Mucosa of rectum (tissue), 2 donors: ENCODE measurements around the gene PCSK1N.

ENCODE experiments used
- H3K27ac ChIP-seq, 2 donors: one replicate each; pipeline ENCODE4 v1.7.0; 2013; ENCODE audit warnings: inconsistent platforms in 2 of 2, low read depth in 2 of 2, low read length in 2 of 2
- H3K27me3 ChIP-seq, 2 donors: one replicate each; pipeline ENCODE4 v1.7.0; 2013; ENCODE audit warnings: low read length in 2 of 2; ENCODE audit not compliant: control insufficient read depth in 2 of 2, insufficient read depth in 2 of 2
- H3K36me3 ChIP-seq, 2 donors: one replicate each; pipeline ENCODE4 v1.7.0; 2013; ENCODE audit warnings: low read length in 2 of 2; ENCODE audit not compliant: control insufficient read depth in 2 of 2, insufficient read depth in 2 of 2
- H3K4me1 ChIP-seq, 2 donors: one replicate each; pipeline ENCODE4 v1.7.0; 2013; ENCODE audit warnings: low read length in 2 of 2, mild to moderate bottlenecking in 1 of 2; ENCODE audit not compliant: control insufficient read depth in 2 of 2, insufficient read depth in 2 of 2
- H3K4me3 ChIP-seq, 2 donors: one replicate each; pipeline ENCODE4 v1.7.0; 2013; ENCODE audit warnings: low read length in 2 of 2
- H3K9ac ChIP-seq, 2 donors: one replicate each; pipeline ENCODE4 v1.7.0; 2013; ENCODE audit warnings: low read length in 2 of 2, low read depth in 1 of 2, mild to moderate bottlenecking in 1 of 2
- H3K9me3 ChIP-seq, 2 donors: one replicate each; pipeline ENCODE4 v1.7.0; 2013; ENCODE audit warnings: low read length in 2 of 2; ENCODE audit not compliant: control insufficient read depth in 2 of 2
- donor health status: healthy.
- donor health status: Normal muscosa, but diverticular disease.

The PCSK1N gene

DNA sequence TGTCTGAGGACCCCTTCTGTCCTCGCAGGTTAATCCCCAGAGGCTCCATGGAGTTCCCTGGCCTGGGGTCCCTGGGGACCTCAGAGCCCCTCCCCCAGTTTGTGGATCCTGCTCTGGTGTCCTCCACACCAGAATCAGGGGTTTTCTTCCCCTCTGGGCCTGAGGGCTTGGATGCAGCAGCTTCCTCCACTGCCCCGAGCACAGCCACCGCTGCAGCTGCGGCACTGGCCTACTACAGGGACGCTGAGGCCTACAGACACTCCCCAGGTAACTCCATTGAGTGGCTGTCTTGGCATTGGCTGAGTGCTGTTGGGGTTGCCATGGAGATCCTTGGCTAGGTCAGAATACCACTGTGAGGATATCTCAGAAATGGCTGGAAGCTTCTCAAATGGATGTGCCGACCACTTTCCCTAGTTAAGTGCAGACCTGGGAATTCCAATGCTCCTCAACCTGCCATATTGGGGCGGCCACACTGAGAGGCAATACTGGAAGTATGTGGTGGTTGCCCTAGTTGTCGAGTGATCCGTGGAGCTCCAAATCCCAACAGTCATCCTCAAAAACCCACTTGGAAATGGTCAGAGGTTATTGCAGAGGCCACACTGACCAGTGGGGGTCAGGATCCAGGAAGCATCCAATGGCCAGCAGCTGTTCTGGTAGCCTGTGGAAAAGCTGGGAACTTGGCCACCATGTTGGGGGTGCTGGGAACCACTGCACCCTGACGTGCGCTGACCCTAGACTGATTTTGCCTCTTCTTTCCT lies 44.2 kb downstream of the PCSK1N start:
- H3K9me3 ChIP-seq, result no peaks in the 10 kb centered on the region
- H3K4me3 ChIP-seq, result no peak overlapping the region
- peaks cover 0 to 9% of the 10 kb centered on the region in 2 donors for H3K27me3 ChIP-seq
- H3K36me3 ChIP-seq, result no peaks in the 10 kb centered on the region
- no peak overlapping the region for H3K27ac ChIP-seq
- no peak overlapping the region for H3K9ac ChIP-seq
- H3K4me1 ChIP-seq, result no peaks in the 10 kb centered on the region

DNA sequence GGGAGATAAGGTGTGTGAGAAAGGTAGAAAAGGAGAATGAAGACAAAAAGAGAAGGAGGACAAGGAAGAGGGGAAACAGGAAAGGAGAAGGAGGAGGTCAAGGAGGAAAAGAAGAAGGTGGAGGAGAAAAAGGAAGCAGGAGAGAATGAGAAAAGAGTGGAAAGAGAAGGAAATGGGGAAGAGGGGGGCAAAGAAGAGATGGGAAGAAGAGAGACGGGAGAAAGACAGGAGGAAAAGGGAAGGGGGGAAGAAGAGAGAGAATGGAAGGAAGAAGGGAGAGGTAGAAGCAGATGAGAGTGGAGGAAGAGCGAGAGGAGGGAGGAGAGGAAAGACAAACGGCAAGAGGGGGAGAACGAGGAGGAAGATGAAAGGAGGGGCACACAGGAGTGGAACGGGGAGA lies 44.9 kb downstream of the PCSK1N start:
- no peaks in the 10 kb centered on the region for H3K36me3 ChIP-seq
- peaks cover 0 to 6% of the 10 kb centered on the region in 2 donors for H3K27me3 ChIP-seq
- H3K4me1 ChIP-seq, result no peaks in the 10 kb centered on the region
- no peaks in the 10 kb centered on the region for H3K9me3 ChIP-seq
- no peak overlapping the region for H3K4me3 ChIP-seq
- no peak overlapping the region for H3K27ac ChIP-seq
- no peak overlapping the region for H3K9ac ChIP-seq

DNA sequence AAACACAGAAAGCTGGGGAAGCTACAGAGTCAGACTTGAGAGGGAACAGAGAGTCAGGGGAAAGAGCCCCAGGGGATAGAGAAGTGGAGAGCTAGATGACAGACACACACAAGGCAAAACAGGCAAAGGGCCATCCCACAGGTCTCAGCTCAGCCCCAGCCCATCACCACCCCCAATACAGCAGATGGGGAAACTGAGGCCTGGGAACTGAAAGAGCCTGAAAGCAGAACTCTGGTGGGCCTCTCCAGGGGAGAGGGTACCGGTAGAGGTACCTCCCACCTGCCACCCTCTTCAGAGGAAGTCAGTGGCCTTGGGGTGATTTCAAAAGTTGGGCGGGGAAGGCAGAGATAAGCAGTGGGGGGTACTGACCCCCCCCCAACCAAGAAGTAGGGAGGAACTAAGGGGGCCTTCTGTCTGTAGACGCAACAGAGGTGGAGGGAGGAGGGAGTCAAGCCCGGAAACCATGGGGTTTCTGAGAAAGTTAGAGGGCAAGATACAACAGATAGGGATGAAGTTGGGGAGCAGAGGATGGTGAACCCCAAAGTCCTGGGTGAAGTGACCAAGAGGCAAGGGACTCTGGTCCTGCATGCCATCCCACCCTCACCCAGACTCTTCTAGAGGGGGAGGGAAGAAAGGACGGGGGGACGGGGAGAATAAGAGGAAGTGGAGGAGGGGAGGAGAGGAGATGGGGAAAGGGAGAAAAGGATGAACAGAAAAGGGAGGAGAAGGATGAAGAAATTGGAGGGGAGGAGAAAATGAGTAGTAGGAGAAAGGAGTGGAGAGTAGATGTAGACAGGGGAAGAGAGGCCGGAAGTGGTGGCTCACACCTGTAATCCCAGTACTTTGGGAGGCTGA lies 45.8 kb downstream of the PCSK1N start:
- peaks cover 0 to 5% of the 10 kb centered on the region in 2 donors for H3K27me3 ChIP-seq
- H3K27ac ChIP-seq, result no peak overlapping the region
- H3K4me1 ChIP-seq, result no peaks in the 10 kb centered on the region
- no peaks in the 10 kb centered on the region for H3K9me3 ChIP-seq
- H3K4me3 ChIP-seq, result no peak overlapping the region
- no peaks in the 10 kb centered on the region for H3K36me3 ChIP-seq
- no peak overlapping the region for H3K9ac ChIP-seq

DNA sequence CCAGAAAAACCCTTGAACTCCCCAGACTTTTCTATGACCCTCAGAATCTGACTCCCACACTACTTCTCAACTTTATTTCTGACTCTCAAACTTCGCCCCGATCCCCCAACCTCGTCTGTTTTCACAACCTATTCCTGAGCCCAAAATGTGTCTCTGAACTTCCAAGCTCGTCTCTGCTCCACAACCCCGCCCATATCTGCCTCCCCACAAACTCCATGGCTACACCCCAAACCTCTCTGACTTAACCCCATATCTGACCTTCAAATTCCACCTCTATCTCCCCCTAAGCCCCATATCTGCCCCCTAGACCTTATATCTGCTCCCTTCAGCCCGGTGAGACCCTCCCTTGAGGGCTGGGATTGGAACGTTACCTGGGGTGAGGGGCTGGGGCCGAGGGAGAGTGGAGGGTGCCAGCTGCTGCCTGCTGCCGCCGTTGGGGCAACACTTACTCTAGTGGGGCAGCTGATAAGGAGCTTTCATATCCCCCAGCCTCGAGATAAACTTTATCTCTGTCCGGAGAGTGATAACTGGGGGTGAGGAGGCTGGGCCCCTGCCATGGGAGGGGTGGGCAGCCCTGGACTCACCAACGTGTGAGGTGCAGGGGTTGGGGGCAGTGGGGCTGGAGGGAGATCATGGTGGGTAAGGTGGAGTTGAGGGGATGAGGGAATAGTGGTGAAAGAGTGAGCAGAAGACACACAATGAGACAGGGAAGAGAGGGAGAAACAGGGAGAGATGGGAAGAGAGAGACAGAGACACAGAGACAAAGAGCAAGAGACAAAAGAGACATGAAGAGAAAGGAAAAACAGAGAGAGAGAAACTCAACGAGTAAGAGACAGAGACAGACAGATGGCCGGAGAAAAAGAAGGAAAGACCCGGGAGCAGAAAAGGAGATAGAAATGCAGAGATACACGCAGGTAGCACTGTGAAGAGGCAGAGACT lies 47.6 kb downstream of the PCSK1N start:
- H3K9me3 ChIP-seq, result no peaks in the 10 kb centered on the region
- no peaks in the 10 kb centered on the region for H3K4me1 ChIP-seq
- no peak overlapping the region for H3K9ac ChIP-seq
- no peaks in the 10 kb centered on the region for H3K36me3 ChIP-seq
- peaks cover 0 to 5% of the 10 kb centered on the region in 2 donors for H3K27me3 ChIP-seq
- no peak overlapping the region for H3K27ac ChIP-seq
- no peak overlapping the region for H3K4me3 ChIP-seq

DNA sequence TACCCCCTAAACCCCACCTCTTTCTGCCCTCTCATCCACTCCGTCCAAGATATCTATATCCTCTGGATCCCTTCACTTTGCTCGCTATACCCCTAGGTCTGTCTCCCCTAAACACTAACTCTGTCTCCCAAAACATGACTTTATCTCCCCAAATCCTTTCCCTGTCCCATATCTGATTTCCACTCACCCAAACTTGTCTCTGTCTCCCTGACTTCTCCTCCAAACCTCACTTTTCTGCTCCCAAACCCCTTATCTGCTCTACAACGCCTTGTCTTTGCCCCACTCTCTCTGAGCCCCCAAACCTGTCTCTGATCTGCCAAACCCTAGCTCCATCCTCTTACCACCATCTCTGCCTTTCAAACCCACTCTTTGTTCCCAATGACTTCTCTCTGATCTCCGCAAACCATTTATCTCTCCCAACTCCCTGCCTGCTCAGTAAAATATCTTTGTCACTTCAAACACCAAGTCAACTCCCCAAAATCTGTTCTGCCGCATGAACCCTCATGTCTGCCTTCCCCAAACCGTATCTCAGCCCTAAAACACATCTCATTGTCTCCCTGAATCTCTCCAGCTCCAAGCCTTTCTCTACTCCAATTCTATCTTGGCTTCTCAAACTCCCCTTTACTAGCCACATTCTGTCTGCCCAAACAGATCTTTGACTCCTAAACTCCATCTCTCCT lies 48.4 kb downstream of the PCSK1N start:
- Histone ChIP-seq H3K27me3 (peaks cover 0 to 5% of the 10 kb centered on the region in 2 donors), H3K4me1 (no peaks in the 10 kb centered on the region), H3K9me3 (no peaks in the 10 kb centered on the region), H3K4me3 (no peak overlapping the region), H3K9ac (no peak overlapping the region), H3K27ac (no peak overlapping the region), H3K36me3 (no peaks in the 10 kb centered on the region)

DNA sequence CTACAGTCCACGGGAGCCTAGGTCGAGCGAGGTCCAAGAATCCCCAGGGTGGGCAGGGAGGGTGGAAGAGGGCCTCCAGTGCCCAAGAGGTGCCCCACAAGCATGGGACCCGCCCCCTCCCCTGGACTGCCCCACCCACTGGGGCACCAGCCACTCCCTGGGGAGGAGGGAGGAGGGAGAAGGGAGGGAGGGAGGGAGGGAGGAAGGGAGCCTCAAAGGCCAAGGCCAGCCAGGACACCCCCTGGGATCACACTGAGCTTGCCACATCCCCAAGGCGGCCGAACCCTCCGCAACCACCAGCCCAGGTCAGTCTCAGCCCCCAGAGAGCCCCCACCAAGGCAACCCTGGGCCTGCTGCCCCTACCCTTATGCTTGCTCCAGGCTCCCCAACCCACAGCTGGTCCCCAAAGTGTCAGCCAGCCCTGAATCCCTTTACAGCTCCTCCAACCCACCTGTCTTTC lies 49.0 kb downstream of the PCSK1N start, which contains the start of gene GATA1:
Gene GATA1, plus strand, starts transcription at position 250 of the 460 bp plus-strand sequence. CDS start 4,520 bp downstream, outside the sequence.
- no peaks in the 10 kb centered on the region for H3K4me1 ChIP-seq
- H3K9me3 ChIP-seq, result no peaks in the 10 kb centered on the region
- H3K27me3 ChIP-seq, result peaks cover 0 to 5% of the 10 kb centered on the region in 2 donors
- no peak within 1 kb of the TSS for H3K9ac ChIP-seq
- H3K27ac ChIP-seq, result no peak within 1 kb of the TSS
- H3K4me3 ChIP-seq, result no peak within 1 kb of the TSS
- H3K36me3 ChIP-seq, result no peaks in the 10 kb centered on the region

DNA sequence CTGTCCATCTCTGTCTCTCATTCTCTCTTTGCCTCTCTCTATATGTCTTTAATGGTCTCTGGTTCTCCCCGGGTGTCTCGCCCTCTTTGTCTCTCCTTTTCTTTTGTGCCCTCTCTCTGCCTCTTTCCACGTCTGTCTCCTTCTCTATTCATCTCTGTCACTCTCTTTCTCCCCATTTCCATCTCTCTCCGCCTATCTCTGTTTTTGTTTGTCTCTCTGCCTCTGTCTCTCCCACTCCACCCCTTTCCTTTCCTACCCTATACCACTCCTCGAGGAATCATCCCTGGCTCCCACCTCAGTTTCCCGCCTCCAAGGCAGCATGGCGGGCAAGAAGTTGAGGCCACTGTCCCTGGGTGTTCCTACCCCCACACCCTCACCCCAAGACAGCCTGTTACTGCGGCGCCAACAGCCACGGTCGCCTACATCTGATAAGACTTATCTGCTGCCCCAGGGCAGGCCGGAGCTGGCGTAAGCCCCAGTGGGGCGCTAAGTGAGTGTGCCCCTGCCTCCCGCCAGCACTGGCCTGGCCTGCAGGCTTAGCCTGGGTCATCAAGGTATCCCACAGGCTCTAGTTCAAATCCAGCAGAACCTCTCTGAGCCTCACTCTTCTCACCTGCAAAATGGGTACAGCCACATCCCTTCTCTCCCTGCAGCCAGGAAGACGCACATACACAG lies 49.7 kb downstream of the PCSK1N start:
- H3K36me3 ChIP-seq, result no peaks in the 10 kb centered on the region
- no peak overlapping the region for H3K9ac ChIP-seq
- H3K4me3 ChIP-seq, result no peak overlapping the region
- H3K9me3 ChIP-seq, result no peaks in the 10 kb centered on the region
- no peak overlapping the region for H3K27ac ChIP-seq
- H3K27me3 ChIP-seq, result peaks cover 0 to 5% of the 10 kb centered on the region in 2 donors
- no peaks in the 10 kb centered on the region for H3K4me1 ChIP-seq

DNA sequence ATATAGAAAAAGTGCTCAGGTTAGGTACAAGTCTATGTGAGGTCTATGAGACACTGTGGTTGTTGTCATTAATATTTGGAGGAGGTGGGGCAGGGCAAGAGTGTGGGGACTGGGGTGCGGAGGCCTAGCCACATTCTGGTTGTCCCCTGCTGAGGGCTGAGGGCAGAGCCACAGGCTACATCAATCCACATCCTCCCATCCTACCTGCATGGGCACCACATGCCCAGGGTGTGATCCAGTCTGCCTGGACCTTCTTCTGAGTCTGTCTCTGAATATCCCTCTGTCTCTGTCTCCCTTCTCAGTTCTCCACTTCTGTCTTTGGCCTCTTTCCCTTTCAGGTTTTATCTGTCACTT lies 50.2 kb downstream of the PCSK1N start:
- Histone ChIP-seq H3K27ac (no peak overlapping the region), H3K4me1 (no peaks in the 10 kb centered on the region), H3K4me3 (no peak overlapping the region), H3K9ac (no peak overlapping the region), H3K9me3 (no peaks in the 10 kb centered on the region), H3K36me3 (no peaks in the 10 kb centered on the region), H3K27me3 (peaks cover 0 to 5% of the 10 kb centered on the region in 2 donors)

DNA sequence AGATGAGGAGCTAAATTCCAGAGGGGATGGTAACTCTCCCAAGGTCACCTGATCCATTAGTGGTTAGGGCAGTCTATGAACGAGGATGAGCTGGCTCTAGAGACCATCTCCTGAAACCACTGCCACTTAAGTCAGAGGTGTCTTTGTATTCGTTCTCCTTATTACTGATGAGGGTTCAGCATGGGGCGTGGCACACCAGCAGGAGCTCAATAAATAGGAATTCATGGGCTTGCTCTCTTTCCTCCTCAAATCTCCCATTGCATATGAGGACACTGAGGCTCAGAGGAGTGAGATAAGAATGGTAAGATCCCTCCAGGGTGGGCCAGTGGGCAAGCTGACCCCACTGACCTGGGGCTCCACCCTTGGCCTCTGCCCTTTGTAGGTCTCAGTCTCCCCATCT lies 50.7 kb downstream of the PCSK1N start:
- H3K9ac ChIP-seq, result no peak overlapping the region
- H3K27me3 ChIP-seq, result peaks cover 0 to 5% of the 10 kb centered on the region in 2 donors
- H3K36me3 ChIP-seq, result no peaks in the 10 kb centered on the region
- H3K9me3 ChIP-seq, result no peaks in the 10 kb centered on the region
- no peaks in the 10 kb centered on the region for H3K4me1 ChIP-seq
- H3K4me3 ChIP-seq, result no peak overlapping the region
- no peak overlapping the region for H3K27ac ChIP-seq
